Caco-2 (cell line): ENCODE results near the gene GAK. TPM values are rescaled to one million over a fixed set of nuclear protein-coding genes. Genes with fewer than 3 reads are reported as not detected.
A peak's percentile ranks its signal among the peaks of the same experiment; 100 is the strongest.

Source experiments
- BruUV-seq: library from RNA; stranded (reverse); fragments of 400-500 nt; replicated peaks from 2 replicates; lab custom pipeline; 2021; lab: Mats Ljungman, UMichigan
- CTCF ChIA-PET: fragments of 300-600 bp; sonication (Branson Sonifier 250); formaldehyde crosslinking; loops from one replicate; lab custom pipeline; 2022; ENCODE audit warnings: antibody characterized with exemption; lab: Charles Lee
- POLR2A ChIA-PET: fragments of 300-600 bp; sonication (Branson Sonifier 250); formaldehyde crosslinking; loops from one replicate; lab custom pipeline; 2022; ENCODE audit warnings: antibody characterized with exemption; lab: Charles Lee
- DNase-seq, 2 experiments: peaks; one replicate each; pipeline versions ENCODE4 v3.0.0 to v3.0.0-alpha.2; 2020 to 2022
- H3K27me3 ChIP-seq: replicated peaks from 2 replicates; pipeline ENCODE4 v1.6.0; 2011; ENCODE audit warnings: low read length; ENCODE audit not compliant: control insufficient read depth, insufficient read depth
- H3K36me3 ChIP-seq: 2 replicates; pipeline ENCODE4 v1.5.1; 2011; ENCODE audit warnings: low read length; ENCODE audit not compliant: control insufficient read depth, insufficient read depth
- H3K4me1 ChIP-seq: fragments of 250-450 bp; sonication (Bioruptor Pico); 2 replicates; pipeline ENCODE4 v1.5.1; 2020; ENCODE audit warnings: mild to moderate bottlenecking
- H3K4me3 ChIP-seq: 2 replicates; pipeline ENCODE4 v1.5.1; 2011; ENCODE audit warnings: low read depth, mild to moderate bottlenecking, control low read depth, low read length
- H3K9me3 ChIP-seq: fragments of 250-450 bp; sonication (Bioruptor Pico); 2 replicates; pipeline ENCODE4 v1.5.1; 2020; ENCODE audit warnings: mild to moderate bottlenecking, moderate library complexity
- H3K27ac Mint-ChIP-seq: one replicate; pipeline ENCODE4 v1.8.0; 2022; ENCODE audit warnings: mixed read lengths; ENCODE audit not compliant: unreplicated experiment
- H3K27me3 Mint-ChIP-seq: one replicate; pipeline ENCODE4 v1.8.0; 2022; ENCODE audit warnings: mixed read lengths; ENCODE audit not compliant: insufficient read depth, unreplicated experiment
- H3K36me3 Mint-ChIP-seq: one replicate; pipeline ENCODE4 v1.8.0; 2022; ENCODE audit warnings: mild to moderate bottlenecking, mixed read lengths; ENCODE audit not compliant: insufficient read depth, unreplicated experiment
- H3K4me1 Mint-ChIP-seq: one replicate; pipeline ENCODE4 v1.8.0; 2022; ENCODE audit warnings: low read depth, mixed read lengths; ENCODE audit not compliant: unreplicated experiment
- H3K4me3 Mint-ChIP-seq: one replicate; pipeline ENCODE4 v1.8.0; 2022; ENCODE audit warnings: mild to moderate bottlenecking, moderate library complexity, mixed read lengths; ENCODE audit not compliant: unreplicated experiment
- H3K9me3 Mint-ChIP-seq: one replicate; pipeline ENCODE4 v1.8.0; 2022; ENCODE audit warnings: mixed read lengths; ENCODE audit not compliant: unreplicated experiment
- CTCF ChIP-seq, 2 experiments: fragments of 200-600 bp in 1 of 2; IDR thresholded peaks; 1 replicate in 1 of 2; 2 replicates in 1 of 2; pipeline versions ENCODE4 v1.5.1 to v1.8.0; 2011 to 2022; ENCODE audit warnings: antibody characterized with exemption in 1 of 2, control low read depth in 1 of 2, inconsistent platforms in 1 of 2, low read depth in 1 of 2, low read length in 1 of 2, mild to moderate bottlenecking in 1 of 2, moderate library complexity in 1 of 2; ENCODE audit not compliant: insufficient read depth in 1 of 2, severe bottlenecking in 1 of 2, unreplicated experiment in 1 of 2
- intact Hi-C: fragments of 100-400 bp; cut with micrococcal nuclease; formaldehyde crosslinking; loops from one replicate; pipeline ENCODE4 v1.10.0; 2022; ENCODE audit not compliant: unreplicated experiment
- total RNA-seq: library from RNA; stranded (reverse); gene quantifications from 2 replicates; pipeline ENCODE4 v1.2.3, GENCODE V29; 2022

GAK gene
- total RNA-seq, 1 experiment from 2014 or later = 126 TPM

GRCh38 chr4:957231-957580 is 25.1 kb upstream of the GAK start:
- Mint-ChIP-seq H3K36me3 (peaks cover 25% of the 10 kb centered on the region), H3K9me3 (no peaks in the 10 kb centered on the region), H3K27me3 (no peaks in the 10 kb centered on the region), H3K4me3 (no peak overlapping the region), H3K4me1 (no peaks in the 10 kb centered on the region), H3K27ac (no peak overlapping the region)
- no TSS peak for BruUV-seq
- Histone ChIP-seq H3K4me3 (no peak overlapping the region), H3K27me3 (no peaks in the 10 kb centered on the region), H3K4me1 (no peaks in the 10 kb centered on the region), H3K36me3 (no peaks in the 10 kb centered on the region), H3K9me3 (no peaks in the 10 kb centered on the region)
- DNase-seq = no peak
- POLR2A ChIA-PET = no interaction called here
- CTCF ChIA-PET = no interaction called here
- TF ChIP-seq CTCF (IDR thresholded peaks at IDR 0.05; ENCODE audit: insufficient read depth in 1 of 2, low read depth in 1 of 2, low read length in 1 of 2, severe bottlenecking in 1 of 2, unreplicated experiment in 1 of 2) = no peak
- intact Hi-C loops = no loop called here

- no peaks in the 10 kb centered on the region for H3K9me3 Mint-ChIP-seq
- H3K27me3 ChIP-seq = no peaks in the 10 kb centered on the region
- no peaks in the 10 kb centered on the region for H3K36me3 ChIP-seq
- H3K9me3 ChIP-seq = no peaks in the 10 kb centered on the region
- H3K27ac Mint-ChIP-seq = no peak overlapping the region
- no peak for TF ChIP-seq CTCF (IDR thresholded peaks at IDR 0.05; ENCODE audit: insufficient read depth in 1 of 2, low read depth in 1 of 2, low read length in 1 of 2, severe bottlenecking in 1 of 2, unreplicated experiment in 1 of 2)
- no TSS peak for BruUV-seq
- peaks cover 25% of the 10 kb centered on the region for H3K36me3 Mint-ChIP-seq
- no peak overlapping the region for H3K4me3 Mint-ChIP-seq
- DNase-seq = no peak
- intact Hi-C loops = no loop called here
- H3K4me1 Mint-ChIP-seq = no peaks in the 10 kb centered on the region
- CTCF ChIA-PET = no interaction called here
- no peaks in the 10 kb centered on the region for H3K4me1 ChIP-seq
- no peak overlapping the region for H3K4me3 ChIP-seq
- no peaks in the 10 kb centered on the region for H3K27me3 Mint-ChIP-seq
- POLR2A ChIA-PET = no interaction called here
Measured at GRCh38 chr4:956531-957230, 24.6 kb upstream of the GAK start.

- intact Hi-C loops = no loop called here
- no peaks in the 10 kb centered on the region for H3K36me3 ChIP-seq
- POLR2A ChIA-PET = no interaction called here
- BruUV-seq = no TSS peak
- CTCF ChIA-PET = no interaction called here
- Mint-ChIP-seq H3K4me3 (no peak overlapping the region), H3K27me3 (no peaks in the 10 kb centered on the region), H3K27ac (no peak overlapping the region), H3K9me3 (no peaks in the 10 kb centered on the region), H3K36me3 (peaks cover 25% of the 10 kb centered on the region), H3K4me1 (no peaks in the 10 kb centered on the region)
- no peaks in the 10 kb centered on the region for H3K4me1 ChIP-seq
- DNase-seq = peak in 1 of 2 experiments; percentile 28
- no peak for TF ChIP-seq CTCF (IDR thresholded peaks at IDR 0.05; ENCODE audit: insufficient read depth in 1 of 2, low read depth in 1 of 2, low read length in 1 of 2, severe bottlenecking in 1 of 2, unreplicated experiment in 1 of 2)
- no peaks in the 10 kb centered on the region for H3K9me3 ChIP-seq
- H3K4me3 ChIP-seq = no peak overlapping the region
- no peaks in the 10 kb centered on the region for H3K27me3 ChIP-seq
Measured at GRCh38 chr4:955931-956381, 23.8 kb upstream of the GAK start.
